ENCODE results near the gene PMM1.

Gene PMM1

DNA sequence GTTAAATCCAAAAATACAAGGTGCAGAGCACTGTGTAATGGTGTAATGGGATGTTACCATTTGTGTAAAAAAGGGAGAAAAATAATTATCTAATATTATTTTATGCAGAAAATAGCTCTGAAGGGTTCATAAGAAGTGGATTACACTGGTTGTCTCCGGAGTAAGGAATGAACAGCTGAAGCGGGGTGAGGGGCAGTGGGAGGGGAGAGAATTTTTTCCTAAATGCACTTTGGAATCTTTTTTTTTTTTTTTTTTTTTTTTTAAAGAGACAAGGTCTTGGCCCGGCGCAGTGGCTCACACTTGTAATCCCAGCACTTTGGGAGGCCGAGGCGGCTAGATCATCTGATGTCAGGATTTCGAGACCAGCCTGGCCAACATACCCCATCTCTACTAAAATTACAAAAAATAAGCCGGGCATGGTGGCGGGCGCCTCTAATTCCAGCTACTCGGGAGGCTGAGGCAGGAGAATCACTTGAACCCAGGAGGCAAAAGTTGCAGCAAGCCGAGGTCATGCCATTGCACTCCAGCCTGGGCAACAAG, 38.6 kb downstream of the PMM1 start:
- Histone ChIP-seq H3K9me3 (ENCODE audit: control insufficient read depth, insufficient read depth, low read length) (no peaks in the 10 kb centered on the region), H3K27me3 (ENCODE audit: control insufficient read depth, insufficient read depth, low read length) (no peaks in the 10 kb centered on the region), H3K27ac (ENCODE audit: low read depth, low read length) (no peak overlapping the region), H3K36me3 (ENCODE audit: control insufficient read depth, insufficient read depth, low read length) (no peaks in the 10 kb centered on the region), H3K4me1 (ENCODE audit: control insufficient read depth, insufficient read depth, low read length) (no peaks in the 10 kb centered on the region), H3K4me3 (ENCODE audit: low read depth, low read length) (no peak overlapping the region), H3K9ac (ENCODE audit: low read depth, low read length) (no peak overlapping the region)

DNA sequence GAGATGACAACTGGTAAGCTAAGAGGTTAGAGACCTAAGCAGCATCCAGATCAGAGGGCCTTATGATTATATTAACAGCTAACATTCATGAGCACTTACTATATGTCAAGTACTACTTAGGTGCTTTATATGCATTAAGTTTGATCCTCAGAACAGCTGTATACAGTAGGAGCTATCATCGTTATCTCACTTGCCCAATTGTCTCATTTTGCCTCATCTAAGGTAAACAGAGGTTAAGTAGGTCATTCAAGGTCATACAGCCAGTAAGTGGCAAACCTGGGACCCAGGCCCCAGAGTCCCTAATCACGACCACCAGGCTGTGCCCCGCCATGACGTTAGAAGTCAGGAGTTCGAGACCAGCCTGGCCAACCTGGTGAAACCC, 40.8 kb downstream of the PMM1 start:
- Histone ChIP-seq H3K4me3 (ENCODE audit: low read depth, low read length) (no peak overlapping the region), H3K9ac (ENCODE audit: low read depth, low read length) (no peak overlapping the region), H3K27ac (ENCODE audit: low read depth, low read length) (no peak overlapping the region), H3K27me3 (ENCODE audit: control insufficient read depth, insufficient read depth, low read length) (no peaks in the 10 kb centered on the region), H3K36me3 (ENCODE audit: control insufficient read depth, insufficient read depth, low read length) (no peaks in the 10 kb centered on the region), H3K9me3 (ENCODE audit: control insufficient read depth, insufficient read depth, low read length) (no peaks in the 10 kb centered on the region), H3K4me1 (ENCODE audit: control insufficient read depth, insufficient read depth, low read length) (peaks cover 7% of the 10 kb centered on the region)

DNA sequence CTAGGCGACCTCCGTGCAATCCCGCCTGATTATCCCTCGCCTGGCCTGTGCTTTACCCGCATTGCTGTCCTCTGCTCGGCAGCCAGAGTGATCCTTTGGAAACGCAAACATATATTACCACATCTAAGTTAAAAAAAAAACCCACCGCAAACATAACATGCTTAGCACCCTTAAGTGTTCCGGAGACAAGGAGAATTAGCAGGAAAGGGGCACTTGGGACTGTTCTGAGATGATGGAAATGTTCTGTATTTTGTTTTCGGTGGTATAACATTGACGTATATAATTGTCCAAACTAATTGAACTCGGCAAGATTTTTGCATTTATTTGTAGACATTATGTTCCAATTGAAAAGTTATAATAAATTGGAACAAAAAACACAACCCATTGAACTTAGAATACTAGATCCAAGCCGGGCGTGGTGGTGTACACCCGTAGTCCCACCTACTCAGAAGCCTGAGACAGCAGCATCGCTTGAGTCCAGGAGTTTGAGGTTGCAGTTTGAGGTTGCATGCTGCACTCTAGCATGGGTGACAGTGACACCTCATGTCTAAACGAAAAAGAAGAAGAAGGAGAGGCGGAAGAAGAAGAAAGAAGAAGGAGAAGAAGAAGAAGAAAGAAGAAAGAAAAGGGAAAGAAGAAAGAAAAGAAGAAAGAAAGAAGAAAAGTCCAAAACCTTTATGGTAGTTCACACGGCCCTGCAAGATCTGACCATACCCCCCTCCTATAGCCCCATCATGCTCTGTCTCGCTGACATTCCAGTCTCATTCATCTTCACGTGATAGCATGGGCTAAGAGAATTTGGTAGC, 44.8 kb downstream of the PMM1 start:
- H3K9ac ChIP-seq (ENCODE audit: low read depth, low read length): no peak overlapping the region
- peaks cover 8% of the 10 kb centered on the region for H3K36me3 ChIP-seq (ENCODE audit: control insufficient read depth, insufficient read depth, low read length)
- no peak overlapping the region for H3K27ac ChIP-seq (ENCODE audit: low read depth, low read length)
- peak overlapping the region; percentile 84 for H3K4me3 ChIP-seq (ENCODE audit: low read depth, low read length)
- no peaks in the 10 kb centered on the region for H3K27me3 ChIP-seq (ENCODE audit: control insufficient read depth, insufficient read depth, low read length)
- peaks cover 7% of the 10 kb centered on the region for H3K4me1 ChIP-seq (ENCODE audit: control insufficient read depth, insufficient read depth, low read length)
- H3K9me3 ChIP-seq (ENCODE audit: control insufficient read depth, insufficient read depth, low read length): no peaks in the 10 kb centered on the region

DNA sequence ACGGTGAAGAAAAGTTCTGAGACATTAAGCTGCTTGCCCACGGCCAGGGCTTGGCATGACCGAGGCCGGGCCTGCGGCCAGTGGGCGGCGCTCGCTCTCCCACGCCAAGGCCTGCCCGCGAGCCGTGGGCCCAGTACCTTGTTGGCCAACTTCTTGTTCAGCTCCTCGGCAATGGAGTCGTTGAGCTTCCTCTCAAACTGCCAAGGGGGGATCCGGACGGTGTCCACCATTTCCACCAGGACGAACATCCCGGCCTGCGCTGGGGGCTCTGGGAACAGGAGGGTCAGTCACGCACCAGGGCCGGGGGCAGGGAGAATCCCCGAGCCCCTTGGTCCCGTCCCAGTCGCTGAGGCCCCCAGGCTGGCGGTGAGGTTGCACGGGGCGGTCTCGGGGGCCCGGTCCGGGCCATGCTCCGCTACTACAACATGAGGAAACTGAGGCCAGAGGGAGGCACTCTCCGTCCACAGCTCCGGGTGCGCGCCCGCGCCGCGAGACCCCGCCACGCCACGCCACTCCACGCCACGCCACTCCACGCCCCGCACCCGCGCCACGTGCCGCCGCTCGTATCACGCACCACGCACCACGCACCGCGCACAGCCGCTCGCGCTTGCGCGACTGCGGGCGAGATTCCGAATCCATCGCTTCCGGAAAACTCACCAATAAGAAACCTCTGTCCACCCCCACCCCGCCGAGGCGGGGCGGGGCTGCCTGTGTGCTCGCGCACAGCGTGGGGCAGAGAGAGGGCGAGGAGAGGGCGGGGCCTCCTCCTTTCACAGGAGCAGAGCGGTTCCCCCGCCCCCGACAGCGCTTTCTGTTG, 45.6 kb downstream of the PMM1 start, which contains the start of gene POLR3H:
Gene POLR3H (minus strand): TSS at position 617 of the 817 bp plus-strand sequence. CDS start 369 bp downstream, at position 248.
- Histone ChIP-seq H3K9ac (ENCODE audit: low read depth, low read length) (peak within 1 kb of the TSS; percentile 81), H3K36me3 (ENCODE audit: control insufficient read depth, insufficient read depth, low read length) (peaks cover 15% of the 10 kb centered on the region), H3K9me3 (ENCODE audit: control insufficient read depth, insufficient read depth, low read length) (no peaks in the 10 kb centered on the region), H3K27ac (ENCODE audit: low read depth, low read length) (peak within 1 kb of the TSS; percentile 63), H3K4me3 (ENCODE audit: low read depth, low read length) (peak within 1 kb of the TSS; percentile 84), H3K27me3 (ENCODE audit: control insufficient read depth, insufficient read depth, low read length) (no peaks in the 10 kb centered on the region), H3K4me1 (ENCODE audit: control insufficient read depth, insufficient read depth, low read length) (peaks cover 7% of the 10 kb centered on the region)

DNA sequence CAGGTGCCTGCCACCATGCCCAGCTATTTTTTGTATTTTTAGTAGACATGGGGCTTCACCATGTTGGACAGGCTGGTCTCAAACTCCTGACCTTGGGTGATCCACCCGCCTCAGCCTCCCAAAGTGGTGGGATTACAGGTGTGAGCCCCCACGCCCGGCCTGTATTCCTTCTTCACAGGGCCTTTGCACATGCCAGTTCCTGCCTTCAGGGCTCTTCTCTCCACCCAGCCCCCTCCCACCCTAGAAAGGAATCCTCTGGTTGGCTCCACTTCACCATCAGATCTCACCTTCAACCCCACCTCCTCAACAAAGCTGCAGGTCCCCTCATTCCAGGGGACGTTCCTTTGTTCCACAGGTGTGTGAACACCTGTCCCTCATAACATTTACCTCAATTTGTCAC, 47.4 kb downstream of the PMM1 start:
- H3K4me3 ChIP-seq (ENCODE audit: low read depth, low read length): no peak overlapping the region
- H3K36me3 ChIP-seq (ENCODE audit: control insufficient read depth, insufficient read depth, low read length): peaks cover 21% of the 10 kb centered on the region
- no peak overlapping the region for H3K27ac ChIP-seq (ENCODE audit: low read depth, low read length)
- H3K4me1 ChIP-seq (ENCODE audit: control insufficient read depth, insufficient read depth, low read length): peaks cover 7% of the 10 kb centered on the region
- no peaks in the 10 kb centered on the region for H3K9me3 ChIP-seq (ENCODE audit: control insufficient read depth, insufficient read depth, low read length)
- H3K27me3 ChIP-seq (ENCODE audit: control insufficient read depth, insufficient read depth, low read length): no peaks in the 10 kb centered on the region
- H3K9ac ChIP-seq (ENCODE audit: low read depth, low read length): no peak overlapping the region

DNA sequence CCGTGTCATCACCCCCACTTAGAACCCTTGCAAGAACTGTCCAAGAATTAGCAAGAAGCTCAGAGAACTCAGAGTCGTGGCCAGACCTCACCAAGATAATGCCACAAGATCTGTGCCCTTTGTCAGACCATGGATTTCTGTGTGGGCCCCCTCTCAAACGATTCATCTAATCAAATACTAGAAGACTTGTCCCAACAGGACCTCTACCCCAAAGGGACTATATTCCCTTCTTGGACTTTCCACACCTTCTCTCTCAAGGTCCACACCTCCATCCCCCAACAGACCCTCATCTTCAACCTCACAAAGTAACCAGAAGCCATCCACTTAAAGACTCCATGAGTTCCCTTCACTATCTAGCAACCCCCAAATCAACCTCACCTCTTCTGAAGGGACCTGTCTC, 48.2 kb downstream of the PMM1 start:
- Histone ChIP-seq H3K4me1 (ENCODE audit: control insufficient read depth, insufficient read depth, low read length) (peaks cover 11% of the 10 kb centered on the region), H3K9ac (ENCODE audit: low read depth, low read length) (no peak overlapping the region), H3K27me3 (ENCODE audit: control insufficient read depth, insufficient read depth, low read length) (no peaks in the 10 kb centered on the region), H3K4me3 (ENCODE audit: low read depth, low read length) (no peak overlapping the region), H3K36me3 (ENCODE audit: control insufficient read depth, insufficient read depth, low read length) (peaks cover 21% of the 10 kb centered on the region), H3K27ac (ENCODE audit: low read depth, low read length) (no peak overlapping the region), H3K9me3 (ENCODE audit: control insufficient read depth, insufficient read depth, low read length) (no peaks in the 10 kb centered on the region)

DNA sequence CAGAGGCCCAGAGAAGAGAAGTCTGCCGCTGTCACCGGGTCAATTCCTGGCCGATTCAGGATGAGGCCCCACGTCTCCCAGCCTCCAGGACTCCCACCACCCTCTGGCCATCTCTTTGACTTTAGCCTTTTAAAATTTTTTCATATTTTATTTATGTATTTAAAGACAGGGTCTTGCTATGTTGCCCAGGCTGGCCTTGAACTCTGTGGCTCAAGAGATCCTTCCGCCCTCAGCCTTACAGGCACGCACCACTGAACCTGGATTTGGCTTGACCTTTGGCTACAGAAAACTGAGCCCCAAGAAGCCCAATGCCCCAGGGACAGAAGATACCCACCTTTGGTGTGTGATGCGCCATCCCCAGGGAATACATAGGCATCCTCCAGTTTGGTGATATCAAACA, 49.3 kb downstream of the PMM1 start:
- Histone ChIP-seq H3K9ac (ENCODE audit: low read depth, low read length) (no peak overlapping the region), H3K27me3 (ENCODE audit: control insufficient read depth, insufficient read depth, low read length) (no peaks in the 10 kb centered on the region), H3K27ac (ENCODE audit: low read depth, low read length) (no peak overlapping the region), H3K9me3 (ENCODE audit: control insufficient read depth, insufficient read depth, low read length) (no peaks in the 10 kb centered on the region), H3K4me1 (ENCODE audit: control insufficient read depth, insufficient read depth, low read length) (peaks cover 11% of the 10 kb centered on the region), H3K4me3 (ENCODE audit: low read depth, low read length) (no peak overlapping the region), H3K36me3 (ENCODE audit: control insufficient read depth, insufficient read depth, low read length) (peaks cover 21% of the 10 kb centered on the region)

DNA sequence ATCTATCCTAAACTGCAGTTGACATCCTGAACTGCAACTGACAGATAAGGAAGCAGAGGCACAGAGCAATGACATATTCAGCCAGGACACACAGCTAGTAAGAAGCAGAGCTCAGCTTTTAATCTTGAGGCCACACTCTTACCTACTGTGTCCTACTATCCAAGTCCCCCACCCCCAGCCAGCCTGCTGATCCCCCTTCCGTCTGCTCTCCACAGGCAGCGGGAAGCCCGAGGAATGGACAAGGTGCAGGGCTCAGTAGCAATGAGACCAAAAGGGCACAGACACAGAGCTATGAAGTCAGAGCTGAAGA, 49.7 kb downstream of the PMM1 start:
- H3K27ac ChIP-seq (ENCODE audit: low read depth, low read length): no peak overlapping the region
- no peak overlapping the region for H3K9ac ChIP-seq (ENCODE audit: low read depth, low read length)
- H3K4me3 ChIP-seq (ENCODE audit: low read depth, low read length): no peak overlapping the region
- H3K27me3 ChIP-seq (ENCODE audit: control insufficient read depth, insufficient read depth, low read length): no peaks in the 10 kb centered on the region
- peaks cover 24% of the 10 kb centered on the region for H3K36me3 ChIP-seq (ENCODE audit: control insufficient read depth, insufficient read depth, low read length)
- no peaks in the 10 kb centered on the region for H3K9me3 ChIP-seq (ENCODE audit: control insufficient read depth, insufficient read depth, low read length)
- peaks cover 8% of the 10 kb centered on the region for H3K4me1 ChIP-seq (ENCODE audit: control insufficient read depth, insufficient read depth, low read length)

DNA sequence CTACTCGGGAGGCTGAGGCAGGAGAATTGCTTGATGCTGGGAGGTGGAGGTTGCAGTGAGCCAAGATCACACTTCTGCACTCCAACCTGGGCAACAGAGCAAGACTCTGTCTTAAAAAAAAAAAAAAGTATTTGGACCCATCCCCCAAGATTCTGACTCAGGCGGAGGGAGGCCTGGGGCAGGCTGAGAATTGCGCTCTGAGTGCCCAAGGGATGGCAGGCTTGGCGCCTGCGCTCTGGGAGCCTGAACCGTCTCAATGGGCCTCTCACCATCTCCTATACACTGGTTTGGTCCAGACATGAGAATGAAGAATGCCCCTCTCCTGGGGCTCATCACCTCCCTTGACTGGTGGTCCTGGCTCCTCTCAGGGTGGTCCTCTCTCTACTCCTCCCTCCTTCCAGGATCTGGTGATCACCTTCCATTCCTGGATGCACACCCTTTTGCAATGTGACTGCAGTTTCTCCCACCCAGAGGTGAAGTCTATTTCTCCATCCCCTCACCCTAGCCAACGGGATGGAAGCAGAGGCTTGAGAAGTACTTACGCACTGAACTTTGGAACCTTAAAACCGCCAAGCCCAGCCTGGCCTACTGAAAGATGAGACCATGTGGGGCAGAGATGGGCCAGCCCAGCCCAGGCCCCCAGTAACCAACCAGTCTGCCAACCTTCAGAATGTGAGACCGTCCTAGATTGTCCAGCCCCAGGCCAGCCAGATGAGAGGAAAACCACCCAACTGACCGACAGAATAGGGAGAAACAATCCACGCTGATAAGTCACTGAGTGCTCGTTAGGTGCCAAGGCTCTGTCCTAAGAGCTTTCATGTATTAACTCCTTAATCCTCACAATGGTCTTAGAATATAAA, 50.3 kb downstream of the PMM1 start:
- H3K27ac ChIP-seq (ENCODE audit: low read depth, low read length): no peak overlapping the region
- H3K9ac ChIP-seq (ENCODE audit: low read depth, low read length): no peak overlapping the region
- H3K9me3 ChIP-seq (ENCODE audit: control insufficient read depth, insufficient read depth, low read length): no peaks in the 10 kb centered on the region
- no peaks in the 10 kb centered on the region for H3K27me3 ChIP-seq (ENCODE audit: control insufficient read depth, insufficient read depth, low read length)
- 0 out of 2 replicates have a peak, but pooled peaks cover 4% of the 10 kb centered on the region for H3K4me1 ChIP-seq (ENCODE audit: control insufficient read depth, insufficient read depth, low read length)
- peaks cover 27% of the 10 kb centered on the region for H3K36me3 ChIP-seq (ENCODE audit: control insufficient read depth, insufficient read depth, low read length)
- no peak overlapping the region for H3K4me3 ChIP-seq (ENCODE audit: low read depth, low read length)

DNA sequence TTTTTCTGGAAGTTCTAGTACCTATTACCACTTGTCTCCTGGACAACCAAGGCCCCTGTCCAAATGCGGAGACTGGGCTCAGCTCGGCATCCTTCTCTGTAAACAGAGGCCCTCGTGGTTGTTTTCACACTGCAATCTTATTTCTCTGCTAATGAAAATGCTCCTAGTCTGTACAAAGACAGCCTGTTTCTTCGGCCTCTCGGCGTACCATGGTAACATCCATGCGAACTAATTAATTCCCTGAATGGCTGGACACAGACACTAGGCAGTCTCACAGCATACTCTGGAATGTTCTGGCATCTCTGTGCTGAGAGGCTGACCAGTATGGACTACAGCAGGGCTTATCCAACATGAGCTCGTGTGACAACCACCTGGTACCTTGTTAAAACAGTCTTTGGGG, 51.1 kb downstream of the PMM1 start:
- Histone ChIP-seq H3K36me3 (ENCODE audit: control insufficient read depth, insufficient read depth, low read length) (peaks cover 30% of the 10 kb centered on the region), H3K9ac (ENCODE audit: low read depth, low read length) (no peak overlapping the region), H3K27me3 (ENCODE audit: control insufficient read depth, insufficient read depth, low read length) (no peaks in the 10 kb centered on the region)

More for the DNA sequence above, 51.1 kb downstream of the PMM1 start:
- H3K4me1 ChIP-seq (ENCODE audit: control insufficient read depth, insufficient read depth, low read length): 0 out of 2 replicates have a peak, but pooled peaks cover 4% of the 10 kb centered on the region
- H3K4me3 ChIP-seq (ENCODE audit: low read depth, low read length): no peak overlapping the region
- H3K9me3 ChIP-seq (ENCODE audit: control insufficient read depth, insufficient read depth, low read length): no peaks in the 10 kb centered on the region
- H3K27ac ChIP-seq (ENCODE audit: low read depth, low read length): no peak overlapping the region
